ENCODE data around the gene EIF1.

Gene EIF1

GRCh38 chr17:41680426-41681040, 8.2 kb upstream of the EIF1 start:
- Histone ChIP-seq H3K4ac (ENCODE audit: low read depth in 1 of 2, low read length in 2 of 2) (no peak overlapping the region), H3K79me1 (replicated peaks; ENCODE audit: low read length, poor library complexity, severe bottlenecking) (no peaks in the 10 kb centered on the region), H3K14ac (ENCODE audit: low read length in 2 of 2) (no peak overlapping the region), H3K9me3 (ENCODE audit: control insufficient read depth, low read length) (no peaks in the 10 kb centered on the region), H3K23ac (ENCODE audit: low read length in 2 of 2) (no peak overlapping the region), H3K4me2 (ENCODE audit: low read length, poor library complexity, severe bottlenecking) (no peak overlapping the region), H2AK5ac (ENCODE audit: low read length, severe bottlenecking) (peak overlapping the region; percentile 71), H2BK12ac (ENCODE audit: low read length in 2 of 2) (peak overlapping the region in 1 of 2 experiments; percentile 86), H3K4me1 (ENCODE audit: control insufficient read depth, insufficient read depth, low read depth, low read length) (peaks cover 10% of the 10 kb centered on the region), H2BK120ac (ENCODE audit: low read depth, low read length) (peak overlapping the region; percentile 54), H3K27ac (ENCODE audit: low read length, poor library complexity, severe bottlenecking) (no peak overlapping the region), H4K91ac (ENCODE audit: low read length) (no peak overlapping the region), H2AFZ (ENCODE audit: low read depth, low read length) (no peak overlapping the region), H4K8ac (ENCODE audit: low read length) (peak overlapping the region; percentile 9), H3K27me3 (ENCODE audit: control insufficient read depth in 1 of 2, insufficient read depth in 1 of 2, low read length in 2 of 2) (peaks cover 0 to 5% of the 10 kb centered on the region in 2 experiments), H3K18ac (ENCODE audit: low read depth in 1 of 2, low read length in 2 of 2) (no peak overlapping the region), H3K4me3 (ENCODE audit: insufficient read depth in 1 of 2, low read depth in 1 of 2, low read length in 2 of 2) (no peak overlapping the region), H3K36me3 (ENCODE audit: control insufficient read depth in 1 of 2, insufficient read depth in 2 of 2, low read depth in 1 of 2, low read length in 2 of 2) (no peaks in the 10 kb centered on the region), H3K9ac (ENCODE audit: low read length) (no peak overlapping the region), H2BK15ac (ENCODE audit: low read depth, poor library complexity, severe bottlenecking) (peak overlapping the region; percentile 87), H2BK5ac (ENCODE audit: low read depth, low read length, poor library complexity, severe bottlenecking) (no peak overlapping the region)
- no peak for DNase-seq
- 94% methylated on average over 8 of the region's 10 CpGs for WGBS

GRCh38 chr17:41681776-41682175, 6.9 kb upstream of the EIF1 start:
- no peak overlapping the region for H3K4me3 ChIP-seq (ENCODE audit: insufficient read depth in 1 of 2, low read depth in 1 of 2, low read length in 2 of 2)
- no peak overlapping the region for H3K27ac ChIP-seq (ENCODE audit: low read length, poor library complexity, severe bottlenecking)
- peaks cover 0 to 5% of the 10 kb centered on the region in 2 experiments for H3K27me3 ChIP-seq (ENCODE audit: control insufficient read depth in 1 of 2, insufficient read depth in 1 of 2, low read length in 2 of 2)
- H2AFZ ChIP-seq (ENCODE audit: low read depth, low read length): no peak overlapping the region
- H4K91ac ChIP-seq (ENCODE audit: low read length): no peak overlapping the region
- H3K18ac ChIP-seq (ENCODE audit: low read depth in 1 of 2, low read length in 2 of 2): no peak overlapping the region
- no peak overlapping the region for H4K8ac ChIP-seq (ENCODE audit: low read length)
- no peak overlapping the region for H3K14ac ChIP-seq (ENCODE audit: low read length in 2 of 2)
- no peak overlapping the region for H3K9ac ChIP-seq (ENCODE audit: low read length)
- 86% methylated on average over 3 of the region's 3 CpGs for WGBS
- no peak overlapping the region for H2BK120ac ChIP-seq (ENCODE audit: low read depth, low read length)
- H3K9me3 ChIP-seq (ENCODE audit: control insufficient read depth, low read length): no peaks in the 10 kb centered on the region
- H2AK5ac ChIP-seq (ENCODE audit: low read length, severe bottlenecking): no peak overlapping the region
- no peak overlapping the region for H3K4me2 ChIP-seq (ENCODE audit: low read length, poor library complexity, severe bottlenecking)
- H3K36me3 ChIP-seq (ENCODE audit: control insufficient read depth in 1 of 2, insufficient read depth in 2 of 2, low read depth in 1 of 2, low read length in 2 of 2): no peaks in the 10 kb centered on the region
- H3K79me1 ChIP-seq (replicated peaks; ENCODE audit: low read length, poor library complexity, severe bottlenecking): no peaks in the 10 kb centered on the region
- no peak overlapping the region for H2BK12ac ChIP-seq (ENCODE audit: low read length in 2 of 2)
- H2BK5ac ChIP-seq (ENCODE audit: low read depth, low read length, poor library complexity, severe bottlenecking): no peak overlapping the region
- DNase-seq: no peak
- no peak overlapping the region for H3K4ac ChIP-seq (ENCODE audit: low read depth in 1 of 2, low read length in 2 of 2)
- peaks cover 8% of the 10 kb centered on the region for H3K4me1 ChIP-seq (ENCODE audit: control insufficient read depth, insufficient read depth, low read depth, low read length)
- H2BK15ac ChIP-seq (ENCODE audit: low read depth, poor library complexity, severe bottlenecking): no peak overlapping the region
- no peak overlapping the region for H3K23ac ChIP-seq (ENCODE audit: low read length in 2 of 2)

DNA sequence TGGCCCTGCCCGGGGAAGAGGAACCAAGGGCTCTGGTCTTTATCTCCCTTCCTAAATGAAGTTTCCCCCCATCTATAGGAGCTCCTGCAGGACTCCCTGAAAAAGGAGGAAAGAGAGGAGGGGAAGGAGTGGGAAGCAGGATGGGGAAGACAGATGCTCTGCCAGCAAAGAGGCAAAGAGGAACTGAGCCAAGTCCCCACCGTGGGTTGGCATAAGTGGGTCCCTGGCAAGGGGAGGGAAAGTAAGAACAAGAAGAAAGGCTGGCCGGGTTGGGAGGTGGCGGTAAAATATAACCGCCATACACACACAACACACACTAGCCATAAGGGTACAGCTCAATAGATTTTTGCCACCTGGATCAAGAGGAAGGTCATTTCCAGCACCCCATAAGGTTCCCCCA, 6.1 kb upstream of the EIF1 start:
- Histone ChIP-seq H3K9me3 (ENCODE audit: control insufficient read depth, low read length) (no peaks in the 10 kb centered on the region), H2AK5ac (ENCODE audit: low read length, severe bottlenecking) (no peak overlapping the region), H2BK15ac (ENCODE audit: low read depth, poor library complexity, severe bottlenecking) (no peak overlapping the region), H3K9ac (ENCODE audit: low read length) (no peak overlapping the region), H2BK12ac (ENCODE audit: low read length in 2 of 2) (peak overlapping the region in 1 of 2 experiments; percentile 6), H3K18ac (ENCODE audit: low read depth in 1 of 2, low read length in 2 of 2) (no peak overlapping the region), H2BK120ac (ENCODE audit: low read depth, low read length) (no peak overlapping the region), H4K8ac (ENCODE audit: low read length) (no peak overlapping the region), H3K36me3 (ENCODE audit: control insufficient read depth in 1 of 2, insufficient read depth in 2 of 2, low read depth in 1 of 2, low read length in 2 of 2) (no peaks in the 10 kb centered on the region), H3K23ac (ENCODE audit: low read length in 2 of 2) (no peak overlapping the region), H3K4me3 (ENCODE audit: insufficient read depth in 1 of 2, low read depth in 1 of 2, low read length in 2 of 2) (no peak overlapping the region), H4K91ac (ENCODE audit: low read length) (no peak overlapping the region), H3K79me1 (replicated peaks; ENCODE audit: low read length, poor library complexity, severe bottlenecking) (no peaks in the 10 kb centered on the region), H3K4me1 (ENCODE audit: control insufficient read depth, insufficient read depth, low read depth, low read length) (peaks cover 4% of the 10 kb centered on the region), H3K4ac (ENCODE audit: low read depth in 1 of 2, low read length in 2 of 2) (no peak overlapping the region), H3K27ac (ENCODE audit: low read length, poor library complexity, severe bottlenecking) (no peak overlapping the region), H3K14ac (ENCODE audit: low read length in 2 of 2) (no peak overlapping the region), H2BK5ac (ENCODE audit: low read depth, low read length, poor library complexity, severe bottlenecking) (no peak overlapping the region), H3K27me3 (ENCODE audit: control insufficient read depth in 1 of 2, insufficient read depth in 1 of 2, low read length in 2 of 2) (peaks cover 0 to 5% of the 10 kb centered on the region in 2 experiments), H3K4me2 (ENCODE audit: low read length, poor library complexity, severe bottlenecking) (no peak overlapping the region), H2AFZ (ENCODE audit: low read depth, low read length) (no peak overlapping the region)
- WGBS: 100% methylated on average over 2 of the region's 5 CpGs
- DNase-seq: no peak

- Histone ChIP-seq H3K4me1 (ENCODE audit: control insufficient read depth, insufficient read depth, low read depth, low read length) (peaks cover 6% of the 10 kb centered on the region), H2BK5ac (ENCODE audit: low read depth, low read length, poor library complexity, severe bottlenecking) (no peak overlapping the region), H2BK15ac (ENCODE audit: low read depth, poor library complexity, severe bottlenecking) (no peak overlapping the region), H3K9ac (ENCODE audit: low read length) (no peak overlapping the region), H3K27me3 (ENCODE audit: control insufficient read depth in 1 of 2, insufficient read depth in 1 of 2, low read length in 2 of 2) (peaks cover 0 to 5% of the 10 kb centered on the region in 2 experiments), H3K4me2 (ENCODE audit: low read length, poor library complexity, severe bottlenecking) (no peak overlapping the region), H3K79me1 (replicated peaks; ENCODE audit: low read length, poor library complexity, severe bottlenecking) (no peaks in the 10 kb centered on the region), H3K4ac (ENCODE audit: low read depth in 1 of 2, low read length in 2 of 2) (no peak overlapping the region), H3K14ac (ENCODE audit: low read length in 2 of 2) (no peak overlapping the region), H4K91ac (ENCODE audit: low read length) (no peak overlapping the region), H3K9me3 (ENCODE audit: control insufficient read depth, low read length) (no peaks in the 10 kb centered on the region), H3K27ac (ENCODE audit: low read length, poor library complexity, severe bottlenecking) (no peak overlapping the region), H2BK120ac (ENCODE audit: low read depth, low read length) (no peak overlapping the region), H3K4me3 (ENCODE audit: insufficient read depth in 1 of 2, low read depth in 1 of 2, low read length in 2 of 2) (no peak overlapping the region), H4K8ac (ENCODE audit: low read length) (no peak overlapping the region), H3K18ac (ENCODE audit: low read depth in 1 of 2, low read length in 2 of 2) (no peak overlapping the region), H3K23ac (ENCODE audit: low read length in 2 of 2) (no peak overlapping the region), H2AFZ (ENCODE audit: low read depth, low read length) (no peak overlapping the region), H3K36me3 (ENCODE audit: control insufficient read depth in 1 of 2, insufficient read depth in 2 of 2, low read depth in 1 of 2, low read length in 2 of 2) (no peaks in the 10 kb centered on the region), H2AK5ac (ENCODE audit: low read length, severe bottlenecking) (no peak overlapping the region), H2BK12ac (ENCODE audit: low read length in 2 of 2) (no peak overlapping the region)
- WGBS: 81% methylated on average over 8 of the region's 8 CpGs
- DNase-seq: no peak
Observed at GRCh38 chr17:41683441-41684007, 5.2 kb upstream of the EIF1 start.

Measured in mesenchymal stem cell (in vitro differentiated cells and primary cell).